CD4-positive, alpha-beta T cell treated with Interleukin-21 for 1 hour (primary cell): Measurements from ENCODE around the gene UGT1A1.

ENCODE experiments used
- DNase-seq: peaks from one replicate; pipeline ENCODE4 v3.0.0-alpha.2; 2020

UGT1A1 gene

DNA sequence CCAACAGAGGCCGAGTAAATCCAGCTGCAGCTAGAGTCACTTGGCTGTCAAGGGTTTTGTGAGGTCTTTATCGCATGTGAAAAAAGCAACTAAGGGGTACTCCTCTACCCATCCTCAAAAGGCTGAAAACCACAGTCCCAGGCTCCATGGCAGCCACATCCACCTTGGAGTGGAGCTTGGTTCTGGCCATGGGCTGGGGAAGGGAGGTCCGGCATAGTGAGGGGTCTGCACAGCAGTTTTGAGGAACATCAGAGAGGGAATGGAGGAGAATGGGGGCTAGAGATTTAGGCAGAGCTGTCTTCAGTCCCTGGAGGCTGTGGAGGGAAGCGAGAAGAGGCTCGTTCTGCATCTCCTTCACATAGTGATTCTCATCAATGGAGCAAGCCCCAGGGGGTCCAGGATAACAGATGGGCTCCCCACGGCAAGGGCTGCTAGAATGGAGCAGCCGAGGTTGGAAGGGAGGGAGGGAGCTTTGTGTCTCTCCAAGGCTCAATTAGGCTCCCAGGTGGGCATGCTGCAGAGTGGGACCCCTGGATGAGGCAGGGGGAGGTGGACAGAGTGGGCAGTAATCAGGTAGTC lies 39.1 kb downstream of the UGT1A1 start:
- no peak for DNase-seq

DNA sequence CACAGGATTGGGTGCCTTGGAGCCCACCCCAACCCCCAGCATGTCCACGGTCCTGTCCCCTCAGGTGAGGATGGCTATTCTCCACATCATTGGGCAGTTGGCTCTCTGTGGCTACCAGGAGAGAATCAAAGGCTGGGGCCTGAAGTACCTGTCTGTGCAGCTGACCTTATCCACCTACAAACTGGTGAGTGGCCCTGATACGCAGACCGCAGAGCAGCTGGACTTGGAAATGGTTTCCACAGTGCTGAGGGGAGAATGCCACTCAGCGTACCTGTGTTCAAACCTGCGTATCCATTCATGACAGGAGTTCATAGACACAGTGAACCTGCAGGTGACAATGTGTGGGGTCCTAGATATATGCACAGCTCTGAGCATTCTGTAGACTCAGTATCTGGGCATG lies 39.6 kb downstream of the UGT1A1 start:
- DNase-seq: no peak

DNA sequence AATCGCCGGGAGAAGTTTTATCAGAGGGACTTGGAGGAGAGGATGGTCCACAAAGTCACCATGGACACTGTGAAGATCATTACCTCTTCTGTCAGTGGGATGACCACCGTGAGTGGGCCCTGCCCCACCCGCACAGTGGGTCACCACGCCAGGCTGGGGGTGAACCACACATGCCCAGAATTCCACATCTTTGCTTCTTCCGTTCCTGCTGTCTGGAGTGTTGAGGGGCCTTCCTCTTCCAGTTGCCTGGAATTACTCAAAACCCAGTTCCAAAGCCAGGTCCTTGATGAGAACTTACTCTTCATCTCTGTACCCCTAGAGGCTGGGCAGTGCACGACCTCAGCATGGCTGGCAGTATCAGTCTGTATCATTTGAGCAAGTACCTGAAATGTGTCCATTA lies 40.1 kb downstream of the UGT1A1 start:
- no peak for DNase-seq

- no peak for DNase-seq
Measured at GRCh38 chr2:233801357-233802131, 41.5 kb downstream of the UGT1A1 start.

DNA sequence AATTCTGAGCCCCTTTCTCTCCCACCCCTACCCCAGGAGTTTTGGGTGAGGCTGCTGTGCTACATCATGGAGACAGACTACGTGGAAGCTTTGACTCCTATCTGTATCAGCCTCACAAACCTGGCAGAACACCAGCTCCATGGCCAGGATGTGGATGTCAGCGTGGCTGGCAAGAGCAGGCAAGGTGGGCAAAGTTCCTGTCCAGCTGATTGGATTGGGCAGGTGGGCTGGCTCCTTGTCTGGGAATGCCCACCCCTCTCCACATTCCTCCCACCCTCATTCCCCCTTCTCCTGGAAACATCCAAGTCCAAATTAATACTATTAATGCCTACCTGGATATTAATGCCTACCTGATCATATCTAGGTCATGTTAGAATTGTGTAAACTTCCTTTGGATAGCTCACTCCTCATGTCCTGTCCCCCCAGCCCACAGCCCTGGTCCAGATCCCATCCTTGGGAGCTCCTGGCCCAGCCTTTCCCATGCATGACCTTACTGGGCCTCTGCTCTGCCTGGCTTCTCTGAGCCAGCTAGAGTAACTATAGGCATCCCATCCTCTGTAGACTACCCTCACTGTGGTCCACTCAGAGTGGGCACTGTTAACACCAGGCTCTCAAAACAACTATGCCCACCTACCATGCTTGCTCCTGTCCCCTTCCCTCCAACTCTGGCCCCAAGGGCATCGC lies 42.2 kb downstream of the UGT1A1 start:
- no peak for DNase-seq

GRCh38 chr2:233803292-233803911 lies 43.3 kb downstream of the UGT1A1 start:
- DNase-seq: no peak

DNA sequence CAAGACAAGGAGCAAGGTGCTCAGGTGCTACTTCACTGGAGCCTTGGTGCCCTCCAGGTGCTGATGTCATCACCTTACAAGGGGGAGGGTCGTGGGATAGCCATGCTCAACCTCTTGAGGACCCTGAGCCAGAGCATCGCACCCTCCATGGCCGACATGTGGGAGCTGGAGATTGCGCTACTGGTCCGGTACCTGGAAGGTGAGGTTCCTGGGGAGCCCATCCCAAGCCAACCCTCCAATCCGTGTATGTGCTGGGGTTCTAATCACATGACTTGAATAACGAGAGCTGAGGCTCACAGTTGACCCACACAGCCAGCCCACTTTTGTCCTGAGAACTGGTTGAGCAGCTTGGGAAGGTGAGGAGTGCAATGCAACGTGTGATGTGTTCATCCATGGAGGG lies 43.9 kb downstream of the UGT1A1 start:
- DNase-seq: no peak

GRCh38 chr2:233807215-233807865 lies 47.3 kb downstream of the UGT1A1 start:
- DNase-seq: no peak

GRCh38 chr2:233807966-233808935 lies 48.2 kb downstream of the UGT1A1 start:
- DNase-seq: no peak

DNA sequence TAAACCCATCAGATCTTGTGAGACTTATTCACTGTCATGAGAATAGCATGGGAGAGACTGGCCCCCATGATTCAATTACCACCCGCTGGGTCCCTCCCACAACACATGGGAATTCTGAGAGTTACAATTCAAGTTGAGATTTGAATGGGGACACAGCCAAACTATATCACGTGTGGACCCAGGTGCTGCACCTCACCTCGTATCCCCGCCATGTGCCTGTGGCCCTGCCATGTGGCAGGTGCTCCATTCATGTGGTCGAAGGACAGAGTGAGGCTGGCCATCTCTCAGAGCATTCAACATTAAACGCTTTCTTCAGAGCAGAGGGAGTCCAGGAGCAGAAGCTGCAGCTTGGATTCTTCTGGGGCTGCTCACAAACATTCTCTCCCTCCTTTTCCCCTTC lies 50.3 kb downstream of the UGT1A1 start:
- no peak for DNase-seq

DNA sequence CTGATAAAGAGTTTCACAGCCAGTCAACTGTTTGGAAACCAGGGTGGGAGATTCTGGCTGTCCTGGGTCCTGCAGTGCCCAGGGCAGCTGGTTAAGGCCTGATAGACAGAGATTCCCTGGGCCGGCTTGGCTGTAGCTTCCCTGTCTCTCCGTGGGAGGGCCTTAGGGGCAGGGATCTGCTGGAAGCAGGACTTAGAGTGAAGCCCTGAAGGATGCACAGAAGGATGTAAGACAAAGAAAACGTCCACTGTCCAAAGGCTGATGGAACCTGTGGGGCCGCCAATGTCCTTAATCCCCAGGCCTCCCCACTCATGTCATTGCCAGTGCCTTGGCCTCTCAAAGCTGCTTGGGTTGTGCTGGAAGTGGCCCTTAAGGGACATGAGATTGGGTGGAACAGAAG lies 51.0 kb downstream of the UGT1A1 start:
- no peak for DNase-seq

DNA sequence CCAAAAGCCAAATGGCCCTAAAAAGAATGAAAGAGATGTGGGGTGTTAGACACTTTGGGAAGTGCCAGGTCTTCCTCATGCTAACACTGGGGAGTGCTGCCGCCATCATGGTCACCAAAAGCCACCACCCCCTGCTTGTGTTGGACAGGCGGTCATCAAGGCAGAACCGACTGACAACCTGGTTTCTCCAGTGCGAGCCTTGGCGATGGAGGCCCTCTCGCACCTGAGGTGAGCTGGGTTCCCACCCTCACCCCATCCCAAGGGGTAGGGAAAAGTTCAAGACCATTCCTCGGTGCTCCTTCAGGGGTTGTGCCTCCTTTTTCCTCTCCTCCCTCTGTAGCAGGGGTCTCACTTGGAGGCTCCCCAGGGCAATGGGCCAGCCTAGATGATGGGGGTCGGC lies 51.7 kb downstream of the UGT1A1 start:
- no peak for DNase-seq

DNA sequence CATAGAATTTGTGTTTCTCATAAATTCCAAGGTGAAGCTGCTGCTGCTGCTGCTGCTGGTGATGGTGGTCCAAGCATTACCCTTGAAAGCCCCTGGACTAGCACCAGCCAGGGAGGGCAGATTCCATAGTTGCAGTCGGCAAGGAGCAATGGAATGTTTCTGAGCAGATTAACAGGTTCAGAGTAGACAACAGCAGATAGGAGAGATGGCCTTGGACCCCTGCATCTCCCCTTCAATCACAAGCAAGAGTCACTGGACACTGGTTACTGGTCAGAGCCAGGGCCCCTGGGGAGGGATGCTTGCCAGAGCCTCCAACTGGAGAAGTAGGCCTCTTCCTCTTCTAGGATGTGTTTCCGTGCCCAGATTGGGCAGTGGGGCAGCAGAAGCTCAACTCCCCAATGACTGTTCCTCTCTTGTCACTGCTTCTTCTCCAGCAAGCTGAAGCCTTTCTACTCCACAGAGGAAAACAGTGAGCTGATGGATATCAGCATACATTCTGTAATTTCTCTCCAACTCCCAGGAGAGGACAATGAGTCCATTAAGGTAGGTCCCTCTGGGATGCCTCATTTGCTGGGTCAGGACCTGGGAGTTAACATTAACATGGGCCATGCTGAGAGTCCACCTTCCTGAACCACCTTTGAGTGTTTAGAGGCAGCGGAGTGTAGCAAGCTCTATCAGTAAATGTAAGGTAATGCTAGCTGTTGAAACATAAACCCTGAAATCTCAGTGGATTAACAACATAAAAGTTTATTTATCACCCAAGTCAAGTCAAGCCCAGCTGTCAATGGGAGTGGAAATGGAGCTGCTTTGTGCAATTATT lies 53.4 kb downstream of the UGT1A1 start:
- no peak for DNase-seq

DNA sequence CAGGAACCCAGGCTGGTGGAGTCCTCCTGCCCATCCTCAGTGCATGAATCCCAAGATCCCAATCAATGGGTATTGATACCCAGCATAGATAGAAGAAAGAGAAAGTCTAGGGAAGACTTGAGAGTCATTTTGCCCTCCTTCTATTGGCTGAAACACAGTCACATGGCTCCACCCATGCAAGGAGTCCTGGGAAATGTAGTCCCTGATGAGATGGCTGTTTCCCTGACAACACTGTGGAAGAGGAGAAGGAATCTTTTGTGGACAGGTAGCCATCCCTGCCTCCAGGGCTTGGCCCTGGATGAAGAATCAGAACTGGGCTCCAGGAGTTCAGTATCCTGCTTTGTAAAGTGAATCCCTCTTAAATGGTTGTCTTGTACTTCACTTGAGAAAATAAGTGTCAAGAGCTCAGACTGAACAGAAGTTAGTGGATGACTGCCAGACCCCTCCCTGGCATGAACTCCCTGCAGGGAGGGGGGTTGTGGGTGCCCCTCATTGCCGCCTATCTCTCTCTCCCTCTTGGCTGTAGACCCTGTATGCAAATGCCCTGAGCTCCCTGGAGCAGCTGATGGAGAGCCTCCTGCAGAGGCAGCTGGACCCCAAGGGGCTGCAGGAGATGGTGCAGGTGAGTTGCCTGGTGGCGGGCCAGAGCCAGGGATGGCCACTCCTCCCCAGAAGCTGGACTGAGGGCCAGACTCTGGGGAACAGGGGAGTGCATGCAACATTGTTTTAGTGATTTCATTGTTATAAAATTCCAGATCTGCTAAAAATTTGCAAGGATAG lies 54.2 kb downstream of the UGT1A1 start:
- DNase-seq: no peak

- no peak for DNase-seq
Measured at GRCh38 chr2:233815861-233816260, 55.8 kb downstream of the UGT1A1 start.

DNA sequence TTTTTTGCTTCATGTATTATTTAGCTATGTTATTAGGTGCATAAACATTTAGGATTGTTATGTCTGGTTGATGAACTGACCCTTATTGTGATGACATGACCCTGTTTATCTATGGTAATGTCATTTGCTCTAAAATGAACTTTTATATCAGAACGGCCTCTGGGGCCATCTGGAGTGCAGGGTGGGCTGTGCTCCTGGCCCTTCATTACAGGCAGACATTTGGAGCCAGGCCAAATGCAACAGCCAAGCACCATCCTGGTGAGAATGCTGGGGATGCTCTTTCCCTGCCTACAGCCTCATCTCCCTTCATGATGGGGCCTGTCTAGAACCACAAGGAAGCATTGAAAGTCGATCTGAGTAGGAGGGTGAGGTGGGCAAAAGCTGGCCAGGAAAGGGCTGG lies 56.3 kb downstream of the UGT1A1 start:
- DNase-seq: no peak

DNA sequence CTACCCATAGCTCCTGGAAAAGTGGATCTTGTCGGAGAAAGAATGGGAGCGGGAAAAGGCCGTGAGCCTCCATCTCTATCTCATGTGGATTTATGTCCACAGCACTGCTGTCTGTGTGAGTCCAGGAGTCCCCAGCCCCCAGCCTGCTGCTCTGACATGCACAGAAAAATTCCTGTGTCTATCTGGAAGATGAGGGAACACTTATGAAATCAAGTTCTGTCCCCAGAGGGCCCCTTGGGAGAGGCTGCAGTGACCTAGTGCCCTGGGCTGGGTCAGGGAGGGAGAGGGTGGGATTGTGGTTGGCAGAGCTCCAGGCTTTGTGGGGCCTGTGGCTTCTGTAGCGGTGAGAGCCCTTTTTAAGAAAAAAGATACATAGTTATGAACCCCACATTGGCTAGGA lies 56.7 kb downstream of the UGT1A1 start:
- DNase-seq: no peak

GRCh38 chr2:233817361-233817911 lies 57.4 kb downstream of the UGT1A1 start:
- no peak for DNase-seq

GRCh38 chr2:233817995-233818638 lies 58.0 kb downstream of the UGT1A1 start:
- DNase-seq: no peak
